Stimulated activated CD4-positive, alpha-beta T cell treated with anti-CD3 and anti-CD28 coated beads, Interleukin-2, amount 100 ng/mL, for 24 hours (primary cell): ENCODE results near the gene TMEM62.
A peak's percentile ranks its signal among the peaks of the same experiment; 100 is the strongest.

Source experiments
- DNase-seq, 2 donors: peaks; one replicate each; pipeline ENCODE4 v3.0.0-alpha.2; 2020

Gene TMEM62

DNA sequence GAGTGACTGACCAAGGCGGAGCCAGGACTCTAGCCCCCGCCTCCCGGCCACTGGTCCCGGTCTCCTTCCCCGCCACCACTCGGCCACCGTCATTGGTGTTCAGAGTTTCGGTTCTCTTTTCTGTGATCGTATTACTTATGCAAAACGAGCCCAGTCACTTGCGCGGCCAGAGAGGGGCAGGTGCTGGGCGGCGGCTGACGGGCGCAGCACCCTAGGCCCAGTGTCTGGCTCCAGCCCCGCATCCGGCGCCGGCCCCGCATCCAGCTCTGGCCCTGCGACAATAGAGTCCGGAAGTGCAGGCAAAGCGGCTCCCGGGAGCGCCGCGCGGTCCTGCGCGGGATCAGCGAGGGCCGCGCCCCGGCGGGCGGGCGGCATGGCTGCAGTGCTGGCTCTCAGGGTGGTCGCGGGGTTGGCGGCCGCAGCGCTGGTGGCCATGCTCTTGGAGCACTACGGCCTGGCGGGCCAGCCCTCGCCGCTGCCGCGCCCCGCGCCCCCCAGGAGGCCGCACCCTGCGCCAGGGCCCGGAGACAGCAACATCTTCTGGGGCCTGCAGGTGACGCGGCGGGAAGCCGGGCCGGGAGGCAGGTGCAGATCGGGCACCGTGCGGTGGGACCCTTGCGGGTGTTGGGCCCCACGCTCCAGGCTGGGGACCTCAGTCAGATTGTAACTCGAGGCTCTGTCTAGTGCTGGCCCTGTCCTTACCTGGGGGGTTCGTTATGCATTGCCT is at the start of gene TMEM62:
Gene TMEM62, plus strand, starts transcription at position 157 of the 727 bp plus-strand sequence. Its CDS starts 217 bp downstream, at position 374.
- DNase-seq = peak; percentile 64 to 68

DNA sequence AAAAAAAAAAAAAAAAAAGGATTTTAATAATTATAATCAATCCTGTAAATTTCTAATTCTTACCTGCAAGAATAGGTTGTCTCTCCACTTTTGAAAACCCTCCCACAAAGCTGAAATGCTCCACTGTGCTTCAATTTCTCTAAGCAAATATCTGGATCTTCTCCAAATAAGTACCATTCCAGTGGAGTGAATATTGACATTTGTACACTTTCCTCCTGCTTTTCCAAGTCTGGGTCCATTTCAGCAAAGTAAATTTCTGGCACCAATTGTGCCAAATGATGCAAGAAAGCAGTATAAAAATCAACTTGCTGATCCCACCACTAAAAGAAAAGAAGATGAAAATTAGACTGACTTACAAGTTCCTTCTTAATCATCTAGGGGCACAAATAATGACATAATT is 47.5 kb upstream of the TMEM62 start:
- no peak for DNase-seq

DNA sequence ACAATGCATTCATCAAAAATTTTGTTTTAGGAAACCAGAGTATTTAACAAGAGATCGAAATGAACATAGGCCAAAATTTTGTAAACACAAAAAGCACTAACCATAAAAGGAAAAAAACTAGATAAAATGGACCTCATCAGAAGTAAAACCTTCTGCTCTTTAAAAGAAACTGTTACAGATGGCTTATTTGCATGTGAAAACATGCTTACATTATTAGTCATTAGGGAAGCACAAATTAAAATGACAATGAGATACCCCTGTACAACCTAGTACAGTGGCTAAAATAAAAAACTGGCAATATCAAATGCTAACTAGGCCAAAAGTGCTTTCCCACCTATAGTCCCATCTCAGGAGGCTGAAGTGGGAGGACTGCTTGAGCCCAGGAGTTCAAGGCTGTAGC is 46.8 kb upstream of the TMEM62 start:
- DNase-seq = no peak

DNA sequence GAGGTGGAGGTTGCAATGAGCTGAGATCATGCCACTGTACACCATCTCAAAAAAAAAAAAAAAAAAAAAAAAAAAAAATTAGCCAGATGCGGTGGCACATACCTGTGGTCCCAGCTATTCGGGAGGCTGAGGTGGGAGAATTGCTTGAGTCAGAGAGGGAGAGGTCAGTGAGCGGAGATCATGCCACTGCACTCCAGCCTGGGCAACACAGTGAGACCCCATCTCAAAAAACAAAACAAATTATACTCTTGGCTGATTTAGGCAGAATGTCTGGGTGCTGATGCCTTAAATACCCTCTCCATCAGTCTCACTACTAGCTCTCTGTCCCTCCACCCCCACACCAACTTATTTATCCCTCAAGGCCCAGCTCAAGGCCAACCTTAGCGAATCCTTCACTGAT is 41.5 kb upstream of the TMEM62 start:
- no peak for DNase-seq

DNA sequence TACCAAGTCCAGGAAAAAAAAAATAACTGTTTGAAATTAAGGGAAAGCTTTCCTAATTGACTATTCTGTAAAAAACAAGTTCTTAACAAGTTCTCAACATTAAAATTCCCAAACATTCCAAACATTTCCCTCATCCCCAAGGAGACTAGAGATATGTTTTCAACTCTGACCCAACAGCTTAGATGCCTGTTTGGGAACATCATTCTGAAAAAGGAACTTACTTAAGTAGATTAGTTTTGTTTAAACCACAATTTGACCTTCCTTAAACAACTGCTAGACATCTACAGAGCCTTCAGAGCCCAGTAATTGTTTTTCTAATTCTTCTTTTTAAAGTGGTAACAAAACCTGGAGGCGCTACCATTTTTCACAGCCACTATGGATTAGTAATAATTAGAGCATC is 40.4 kb upstream of the TMEM62 start:
- no peak for DNase-seq

DNA sequence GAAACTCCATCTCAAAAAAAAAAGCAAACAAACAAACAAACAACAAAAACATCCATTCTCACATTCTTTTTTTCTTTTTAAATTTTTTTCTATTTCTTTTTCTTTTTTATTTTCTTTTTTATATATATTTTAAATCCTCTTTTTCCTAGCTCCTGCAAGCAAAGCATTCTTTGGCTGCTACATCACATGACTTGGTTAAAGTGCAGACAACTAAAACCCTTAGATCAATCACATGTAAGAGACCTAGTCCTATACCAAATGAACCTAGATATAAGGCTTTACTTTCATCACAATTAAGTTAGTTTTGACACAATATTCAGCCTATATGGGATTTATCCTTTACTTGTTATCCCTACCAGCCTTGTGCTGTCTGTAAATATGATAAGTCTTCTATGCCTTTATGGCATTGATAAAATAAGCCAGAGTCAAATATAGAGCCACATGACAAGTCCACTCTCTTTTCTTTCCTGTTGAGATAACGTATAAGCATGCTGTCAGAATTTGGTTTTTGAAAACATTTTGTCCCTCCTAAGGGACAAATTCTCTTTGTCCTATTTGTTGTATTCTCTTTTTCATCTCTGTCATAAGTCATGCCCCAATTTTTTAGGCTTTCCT is 38.9 kb upstream of the TMEM62 start:
- no peak for DNase-seq

DNA sequence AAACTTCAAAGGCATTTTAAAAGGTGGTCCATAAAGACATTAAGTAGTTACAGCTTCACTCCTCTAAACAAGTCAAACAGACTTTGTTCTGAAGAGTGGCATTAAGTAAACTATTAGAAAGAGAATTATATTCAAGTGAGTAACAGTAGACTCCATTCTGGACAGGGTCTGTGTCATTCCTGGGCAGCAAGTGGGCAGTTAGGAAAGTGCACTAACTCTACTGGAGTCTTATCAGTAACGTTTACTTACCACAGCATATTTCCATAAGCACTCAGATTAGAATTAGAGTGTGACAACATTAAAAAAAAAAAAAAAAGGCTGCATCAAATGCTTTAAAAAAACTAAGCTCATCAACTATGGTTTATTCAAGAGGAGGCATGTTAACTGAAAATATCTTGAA is 38.1 kb upstream of the TMEM62 start:
- no peak for DNase-seq

DNA sequence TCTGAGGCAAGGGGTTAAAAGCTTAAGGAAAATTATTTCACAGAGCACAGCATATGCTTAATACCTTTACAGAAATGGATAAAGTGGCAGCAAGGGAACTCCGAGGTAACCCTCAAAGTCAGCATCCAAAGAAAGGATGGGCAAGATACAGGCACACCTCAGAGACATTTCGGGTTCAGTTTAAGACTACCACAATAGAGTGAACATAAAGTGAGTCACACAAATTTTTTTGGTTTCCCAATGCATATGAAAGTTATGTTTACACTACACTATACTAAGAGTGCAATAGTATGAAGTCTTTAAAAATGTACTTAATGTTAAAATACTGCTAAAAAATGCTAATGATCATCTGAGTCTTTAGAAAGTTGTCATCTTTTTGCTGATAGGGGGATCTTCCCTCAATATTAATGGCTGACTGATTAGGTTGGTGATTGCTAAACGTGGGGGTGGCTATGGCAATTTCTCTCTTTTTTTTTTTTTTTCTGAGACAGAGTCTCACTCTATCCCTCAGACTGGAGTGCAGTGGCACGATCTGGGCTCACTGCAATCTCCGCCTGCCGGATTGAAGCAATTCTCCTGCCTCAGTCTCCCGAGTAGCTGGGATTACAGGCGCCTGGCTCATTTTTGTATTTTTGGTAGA is 37.6 kb upstream of the TMEM62 start:
- no peak for DNase-seq

DNA sequence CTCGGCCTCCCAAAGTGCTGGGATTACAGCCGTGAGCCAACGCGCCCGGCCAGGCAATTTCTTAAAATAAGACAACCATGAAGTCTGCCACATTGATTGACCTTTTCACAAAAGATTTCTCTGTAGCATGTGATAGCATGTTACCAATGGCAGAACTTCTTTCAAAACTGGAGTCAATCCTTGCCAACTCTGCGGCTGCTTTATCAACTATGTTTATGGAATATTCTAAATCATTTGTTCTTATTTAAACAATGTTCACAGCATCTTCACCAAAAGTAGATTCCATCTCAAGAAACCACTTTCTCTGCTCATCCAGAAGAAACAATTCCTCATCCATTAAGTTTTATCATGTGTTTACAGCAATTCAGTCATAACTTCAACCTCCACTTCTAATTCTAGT is 37.0 kb upstream of the TMEM62 start:
- DNase-seq = no peak

DNA sequence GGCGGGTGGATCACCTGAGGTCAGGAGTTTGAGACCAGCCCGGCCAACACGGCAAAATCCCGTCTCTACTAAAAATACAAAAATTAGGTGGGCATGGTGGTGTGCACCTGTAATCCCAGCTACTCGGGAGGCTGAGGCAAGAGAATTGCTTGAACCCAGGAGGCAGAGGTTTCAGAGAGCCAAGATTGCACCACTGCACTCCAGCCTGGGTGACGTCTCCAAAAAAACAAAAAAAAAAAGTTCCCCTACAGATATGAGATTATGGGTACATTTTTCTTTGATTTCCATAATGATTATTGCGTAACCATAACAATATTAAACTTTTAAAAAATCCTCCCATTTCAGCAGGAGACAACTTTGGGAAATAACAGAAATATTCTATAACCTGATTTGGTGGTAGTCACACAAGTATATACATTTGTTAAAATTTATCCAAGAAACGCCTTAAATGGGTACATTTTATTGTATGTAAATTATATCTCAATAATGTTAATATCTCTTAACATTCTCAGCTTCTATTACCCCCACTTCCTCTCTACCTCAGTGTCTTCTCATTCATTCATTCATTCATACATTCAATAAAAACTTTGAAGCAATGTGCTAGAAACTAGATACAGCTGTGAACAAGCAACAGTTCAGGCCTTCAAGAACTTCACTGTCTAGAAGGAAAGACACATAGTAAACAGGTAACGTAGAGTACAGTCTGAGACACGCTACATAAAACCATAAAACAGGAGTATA is 34.1 kb upstream of the TMEM62 start:
- no peak for DNase-seq

DNA sequence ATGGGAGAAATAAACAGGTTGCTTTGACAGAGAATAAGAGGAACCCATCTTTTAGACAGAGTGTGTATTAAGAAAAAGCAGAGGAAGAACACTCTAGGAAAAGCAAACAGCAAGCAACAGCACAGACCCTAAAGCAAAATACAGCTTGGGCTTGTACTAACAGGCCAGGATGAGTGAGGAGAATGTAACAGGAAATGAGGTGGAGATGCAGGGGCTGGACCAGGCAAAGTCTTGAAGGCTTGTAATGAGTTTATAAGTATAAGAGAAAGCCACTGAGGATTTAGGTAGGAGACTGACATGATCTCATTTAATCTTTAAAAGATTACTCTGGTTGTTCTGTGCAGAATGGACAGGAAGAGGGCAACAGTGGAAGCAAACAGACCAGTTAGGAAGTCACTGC is 32.4 kb upstream of the TMEM62 start:
- DNase-seq = no peak

DNA sequence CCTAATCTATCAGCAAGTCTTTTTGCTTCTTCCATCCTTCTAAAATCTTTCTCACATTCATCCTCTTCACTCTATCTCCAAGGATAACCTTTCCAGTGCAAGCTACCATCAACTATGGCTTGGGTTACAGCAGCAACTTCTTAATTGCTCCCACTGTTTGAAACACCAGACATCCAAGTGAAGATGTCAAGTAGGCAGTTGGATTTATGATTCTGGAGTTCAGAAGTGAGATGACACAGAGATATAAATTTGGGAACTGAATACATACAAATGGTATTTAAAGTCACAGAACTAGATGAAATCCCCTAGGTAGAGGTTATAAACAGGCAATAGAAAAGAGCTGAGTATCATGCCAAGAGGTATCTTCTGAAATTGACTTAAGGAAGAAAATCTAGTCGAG is 31.2 kb upstream of the TMEM62 start:
- DNase-seq = no peak

DNA sequence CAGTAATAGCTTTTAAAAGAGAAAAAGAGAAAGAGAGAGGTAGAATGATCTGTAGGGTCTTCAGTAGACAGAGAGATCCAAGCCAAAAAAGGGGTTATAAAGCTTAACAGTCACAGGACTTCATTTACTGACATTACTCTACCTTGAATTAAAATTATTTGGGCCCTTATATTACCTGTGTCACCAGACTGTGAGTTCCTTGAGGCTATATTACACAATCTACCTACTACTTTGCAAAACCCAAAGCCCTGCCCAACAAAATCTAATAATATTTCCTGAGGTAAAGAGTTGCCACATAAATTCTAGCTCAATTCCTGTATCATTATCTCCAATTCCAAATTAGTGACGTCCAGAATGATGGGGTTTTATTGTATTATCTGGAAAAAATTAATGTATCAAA is 29.5 kb upstream of the TMEM62 start:
- DNase-seq = no peak

DNA sequence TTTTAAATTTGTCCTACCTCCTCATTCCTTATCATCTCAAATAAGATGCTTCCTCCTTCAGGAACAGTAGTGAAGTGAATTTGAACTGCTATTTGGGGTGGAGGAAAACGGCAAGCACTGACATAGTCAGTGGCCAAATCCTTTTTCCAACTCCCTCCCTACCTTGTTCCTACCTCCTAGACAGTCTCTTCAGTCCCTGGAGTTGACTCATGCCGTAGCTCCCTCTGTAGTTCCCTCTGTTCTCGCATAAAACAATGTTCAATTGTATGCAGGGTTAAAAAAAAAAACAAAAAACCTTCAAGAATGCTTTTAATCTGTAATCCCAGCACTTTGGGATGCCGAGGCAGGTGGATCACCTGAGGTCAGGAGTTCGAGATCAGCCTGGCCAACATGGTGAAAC is 29.0 kb upstream of the TMEM62 start:
- DNase-seq = no peak

DNA sequence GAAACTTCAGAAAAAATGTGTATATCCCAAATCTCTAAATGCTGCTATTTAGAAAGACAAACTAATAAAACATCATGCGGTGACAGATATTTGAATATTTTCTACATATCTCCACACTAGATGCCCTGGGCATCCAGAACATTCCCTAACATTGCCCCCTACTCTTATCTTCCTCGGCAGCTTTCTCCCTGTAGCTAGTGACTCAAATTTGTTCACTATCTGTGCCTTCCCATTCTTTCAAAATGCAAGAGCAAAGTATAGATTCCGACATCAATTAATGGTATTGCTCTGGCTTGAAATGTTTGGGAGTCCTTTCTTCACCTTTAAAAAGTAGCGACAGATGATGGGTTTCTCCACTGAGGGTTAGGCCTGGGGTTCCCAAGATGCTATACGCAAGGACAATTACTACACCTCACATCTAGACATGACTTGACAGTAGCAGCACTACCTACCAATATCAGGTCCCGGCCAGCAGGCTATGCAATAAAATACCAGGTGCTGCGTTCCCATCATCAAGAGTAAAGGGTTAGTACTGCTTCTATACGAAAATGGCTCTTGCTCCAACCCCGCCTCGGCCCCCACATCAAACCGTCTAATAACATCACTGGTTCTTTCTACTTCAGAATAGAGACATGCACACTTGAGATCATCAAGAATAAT is 28.2 kb upstream of the TMEM62 start:
- peak in 1 of 2 donors; percentile 16 for DNase-seq

DNA sequence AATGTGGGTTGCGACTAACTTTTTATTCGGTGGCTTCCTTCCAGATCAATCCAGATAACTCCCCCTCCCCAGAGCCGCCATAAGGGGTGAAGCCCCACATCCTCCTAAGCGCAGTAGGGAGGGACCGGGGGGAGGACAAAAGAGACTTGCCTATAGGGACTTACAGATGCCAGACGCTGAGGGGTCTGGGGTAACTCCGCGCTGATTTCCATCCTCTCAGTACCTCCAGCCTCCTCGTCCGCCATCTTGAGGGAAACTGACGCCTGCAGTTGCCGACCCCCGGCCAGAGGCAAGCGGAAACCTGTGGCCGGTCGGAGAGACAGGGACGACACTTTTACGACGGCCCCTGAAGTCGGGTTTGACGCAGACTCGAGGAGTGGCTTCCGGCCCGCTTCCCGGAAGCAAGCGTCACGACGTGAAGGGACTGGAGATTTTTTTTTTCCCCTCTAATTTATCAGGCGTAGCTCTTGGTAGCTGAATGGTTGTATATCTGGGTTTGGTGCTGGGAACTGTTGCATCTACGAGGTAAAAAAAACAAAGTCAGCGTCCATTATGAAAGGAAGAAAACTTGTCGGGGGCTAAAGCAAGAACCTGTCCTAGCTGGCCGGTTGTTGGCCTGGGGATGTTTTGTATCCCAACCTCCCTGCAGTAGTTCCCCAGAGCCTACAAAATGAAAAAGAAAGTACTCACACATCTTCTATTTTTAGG is 27.5 kb upstream of the TMEM62 start, which contains the start of gene UBR1:
Gene UBR1, minus strand, starts transcription at position 261 of the 708 bp plus-strand sequence. Its CDS starts 16 bp downstream, at position 245.
- DNase-seq = peak; percentile 87 to 88

DNA sequence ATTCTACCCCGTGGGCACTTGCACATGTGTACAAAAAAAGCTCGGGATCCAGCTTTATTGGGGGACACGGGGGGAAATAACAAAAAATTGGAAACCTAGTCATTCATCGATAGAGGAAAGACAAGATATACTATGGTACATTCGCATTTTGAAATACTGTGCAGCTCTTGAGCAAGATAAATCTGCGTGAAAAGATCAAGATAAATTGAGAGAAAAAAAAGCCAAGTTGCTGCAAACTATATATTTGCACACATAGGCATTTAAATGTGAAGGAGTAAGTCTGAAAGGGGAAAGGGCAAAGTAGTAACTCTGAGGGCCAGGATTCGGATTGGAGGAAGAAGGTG is 26.9 kb upstream of the TMEM62 start:
- no peak for DNase-seq

DNA sequence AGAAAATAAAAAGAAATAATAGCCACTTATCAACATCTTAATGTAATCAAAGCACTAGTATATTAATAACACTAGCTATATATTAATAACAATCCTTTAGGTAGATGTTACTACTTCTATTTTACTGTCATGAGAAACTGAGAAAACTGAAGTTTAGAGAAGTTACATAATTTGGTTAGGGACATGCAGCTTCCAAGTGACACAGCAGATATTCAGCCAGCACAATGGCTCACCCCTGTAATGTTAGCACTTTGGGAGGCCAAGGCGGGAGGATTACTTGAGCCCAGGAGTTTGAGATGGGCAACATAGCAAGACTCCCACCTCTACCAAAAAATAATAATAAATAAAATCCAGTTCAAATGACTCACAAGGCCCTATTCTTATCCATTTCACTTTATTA is 25.6 kb upstream of the TMEM62 start:
- DNase-seq = no peak

DNA sequence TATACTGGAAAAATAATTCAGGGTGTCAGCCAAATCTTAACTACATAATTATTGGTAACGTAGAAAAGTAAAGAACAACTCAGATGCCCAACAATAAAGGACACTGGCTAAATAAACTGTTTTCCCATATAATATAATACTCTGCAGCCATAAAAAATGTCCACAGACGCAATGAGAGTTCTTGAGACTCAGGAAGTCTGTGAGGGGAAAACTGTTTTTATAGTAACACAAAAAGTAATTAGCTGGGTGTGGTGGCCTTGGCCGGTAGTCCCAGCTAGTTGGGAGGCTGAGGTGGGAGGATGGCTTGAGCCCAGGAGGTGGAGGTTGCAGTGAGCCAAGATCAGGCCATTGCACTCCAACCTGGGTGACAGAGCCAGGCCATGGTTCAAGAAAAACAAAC is 22.0 kb upstream of the TMEM62 start:
- no peak for DNase-seq

DNA sequence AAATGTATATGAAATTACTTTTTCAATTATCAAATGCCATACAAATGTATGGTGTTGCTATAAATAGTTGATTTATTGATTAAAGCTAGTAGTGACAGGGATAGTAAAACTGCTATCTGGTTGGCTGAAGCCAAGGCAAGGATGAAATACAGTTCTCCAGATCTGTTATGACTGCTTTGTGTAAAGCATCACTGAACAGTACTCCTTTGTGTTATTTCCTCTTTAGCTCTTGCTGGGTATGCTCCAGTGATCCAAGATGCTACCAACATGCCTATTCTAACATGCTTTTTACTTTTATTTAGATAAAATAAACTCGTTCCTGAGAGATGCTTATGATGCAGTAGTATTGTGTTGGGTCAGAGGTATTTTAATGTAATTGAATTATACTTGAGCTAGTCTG is 15.1 kb upstream of the TMEM62 start:
- no peak for DNase-seq

DNA sequence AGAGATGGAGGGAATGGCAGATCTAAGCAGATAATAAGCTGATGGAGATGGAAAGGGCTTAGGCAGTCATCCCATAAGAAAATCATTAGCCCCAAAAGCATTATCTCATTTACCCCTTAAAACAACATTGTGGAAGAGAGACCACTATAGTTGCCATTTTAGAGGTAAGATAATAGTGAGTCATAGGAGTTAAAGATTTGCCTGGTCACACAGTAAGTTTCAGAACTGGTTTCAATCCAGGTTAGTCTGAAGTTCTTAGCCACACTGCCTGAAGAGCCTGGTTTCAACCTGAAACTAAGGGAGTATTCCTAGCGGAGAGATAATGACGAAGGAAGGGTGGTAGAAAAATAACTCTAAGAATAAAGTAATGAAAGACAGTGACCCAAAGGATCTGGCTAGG is 14.6 kb upstream of the TMEM62 start:
- DNase-seq = no peak

DNA sequence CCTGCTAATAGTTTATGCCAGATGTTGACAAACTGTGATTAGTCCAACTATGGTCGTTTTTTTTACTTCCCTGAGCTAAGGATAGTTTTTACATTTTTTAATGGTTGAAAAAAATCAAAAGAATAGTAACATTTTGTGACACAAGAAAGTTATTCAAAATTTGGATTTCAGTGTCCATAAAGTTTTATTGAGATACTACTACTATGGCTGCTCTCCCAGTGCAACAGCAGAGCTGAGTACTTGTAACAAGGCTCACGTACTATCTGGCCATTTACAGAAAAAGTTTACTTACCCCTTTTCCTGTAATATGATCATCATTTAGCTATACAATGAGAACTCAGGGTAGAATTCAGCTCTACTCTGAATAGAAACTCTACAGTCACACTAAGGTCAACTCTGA is 11.5 kb upstream of the TMEM62 start:
- DNase-seq = no peak
